Ovary (tissue), 9 donors: ENCODE results near the gene ABCB6. TPM values are rescaled to one million over a fixed set of nuclear protein-coding genes. Genes with fewer than 3 reads are reported as not detected.

Source experiments
- DNase-seq, 5 donors: peaks; one replicate each; pipeline ENCODE4 v3.0.0-alpha.2; 2019 to 2020
- H3K27ac ChIP-seq, 2 donors: fragments of 200-600 bp; one replicate each; pipeline versions ENCODE4 v1.5.1 to v1.8.0; 2019 to 2022
- H3K27me3 ChIP-seq: fragments of 200-600 bp; one replicate; pipeline ENCODE4 v1.8.0; 2022
- H3K36me3 ChIP-seq: fragments of 200-600 bp; sonication (generic); one replicate; pipeline ENCODE4 v1.5.1; 2019
- H3K4me1 ChIP-seq: one replicate; pipeline ENCODE4 v1.8.1; 2013; ENCODE audit warnings: mild to moderate bottlenecking, moderate library complexity; ENCODE audit not compliant: insufficient read depth
- H3K4me3 ChIP-seq: fragments of 200-600 bp; sonication (generic); one replicate; pipeline ENCODE4 v1.5.1; 2017
- H3K9me3 ChIP-seq, 2 donors: fragments of 200-600 bp in 1 of 2; sonication (generic) in 1 of 2; one replicate each; pipeline versions ENCODE4 v1.5.1 to v1.8.1; 2013 to 2019; ENCODE audit warnings: mild to moderate bottlenecking in 1 of 2, moderate library complexity in 1 of 2
- CTCF ChIP-seq, 3 donors: fragments of 450-650 bp in 2 of 3; fragments of 200-600 bp in 1 of 3; IDR thresholded peaks; one replicate each; pipeline versions ENCODE4 v1.5.1 to v1.8.0; 2016 to 2022; ENCODE audit warnings: antibody characterized with exemption in 3 of 3, mild to moderate bottlenecking in 1 of 3
- EP300 ChIP-seq: sonication (generic); formaldehyde crosslinking; IDR thresholded peaks from one replicate; pipeline ENCODE4 v1.6.1; 2017; ENCODE audit warnings: antibody characterized with exemption
- POLR2A ChIP-seq: fragments of 450-650 bp; IDR thresholded peaks from one replicate; pipeline ENCODE4 v1.6.1; 2017; ENCODE audit warnings: antibody characterized with exemption, mild to moderate bottlenecking, moderate library complexity
- WGBS, 3 donors: extraction: QIAGEN DNeasy Blood & Tissue Kit in 1 of 3; methylation state at CpG; one replicate each; pipeline versions ENCODE4 v1.1.5 to v1.1.7; 2013 to 2017; 5-methylcytosine and 5-hydroxymethylcytosine counted together
- intact Hi-C, 4 donors: fragments of 100-400 bp; cut with DNase I; formaldehyde crosslinking; loops; one replicate each; pipeline versions ENCODE4 v1.11.0 to v1.15.1; 2022 to 2023
- polyA plus RNA-seq, 2 donors: library from polyadenylated mRNA; stranded (reverse); fragments of 200-250 nt in 1 of 2; fragments of 350-450 nt in 1 of 2; fragmentation: Illumina TruSeq in 1 of 2; extraction: RNeasy Lipid Tissue Mini Kit (QIAGEN cat#74804) in 1 of 2; gene quantifications; one replicate each; pipeline ENCODE4 v1.2.3, GENCODE V29; 2013 to 2014
- total RNA-seq, 7 donors: library from RNA; depleted of rRNA in 2 of 7; stranded (reverse); fragments of >200 nt in 2 of 7; fragmentation: NEBNext Ultra II Directional in 3 of 7; extraction: Animal tissue kit (Norgen Biotek cat#: 25700) in 3 of 7; gene quantifications; one replicate each; pipeline versions ENCODE4 v1.1.0 to v1.2.4, GENCODE V29; 2016 to 2023
- donor health status: DM: no; HTN: no; CAD: no; lungs with moderate emphysema.
- donor health status: DM: no; HTN: no; CAD: no.
- donor health status: Bipolar disorder and iron deficiency.
- donor health status: DM: yes; HTN: yes; CAD: no.
- donor health status: DM: no; HTN: no; CAD: no.
- donor health status: DM: yes; HTN: yes; CAD: no.

ABCB6 gene
- total and polyA plus RNA-seq, 9 donors = 12.0 to 64.5 (median 35.9) TPM

DNA sequence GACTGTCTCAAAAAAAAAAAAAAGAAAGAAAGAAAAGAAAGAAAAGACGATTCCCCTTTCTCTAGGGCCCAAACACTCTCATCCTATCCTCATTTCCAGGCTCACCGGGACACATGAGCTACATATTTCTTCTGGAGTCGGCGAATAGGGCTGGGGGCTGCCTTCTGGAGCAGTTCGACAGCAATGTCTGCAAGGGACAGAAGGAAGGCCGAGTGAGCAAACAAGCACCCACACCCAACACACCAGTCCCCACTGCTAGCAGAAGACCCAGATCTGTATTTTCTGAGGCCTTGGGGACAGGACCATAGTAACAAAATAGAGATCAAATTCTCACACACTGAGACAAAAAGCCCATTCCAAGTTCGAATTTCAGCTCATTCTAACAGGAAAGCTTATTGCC is 43.3 kb downstream of the ABCB6 start:
- H3K4me1 ChIP-seq = peaks cover 11% of the 10 kb centered on the region
- no peak for DNase-seq
- no peaks in the 10 kb centered on the region for H3K9me3 ChIP-seq
- WGBS, 3 donors = 80 to 84% (median 83%) methylated on average over 7 of the region's 7 CpGs
- no peaks in the 10 kb centered on the region for H3K27me3 ChIP-seq
- intact Hi-C loops = loop anchor here in 2 of 4 donors (5.0 to 10.0 kb wide), 4 partner anchors 42 to 1161 kb away; partner anchors contain the start of genes ABCB6 (in 1 of the 2), ANKZF1 (in 1 of the 2) and ATG9A (in 1 of the 2)
- no peaks in the 10 kb centered on the region for H3K36me3 ChIP-seq
- no peak for TF ChIP-seq CTCF (IDR thresholded peaks at IDR 0.05)
- TF ChIP-seq POLR2A = no peak
- TF ChIP-seq EP300 = no peak
- no peak overlapping the region for H3K4me3 ChIP-seq
- H3K27ac ChIP-seq = peak overlapping the region in 1 of 2 donors; percentile 94

- Histone ChIP-seq H3K36me3 (no peaks in the 10 kb centered on the region), H3K27me3 (no peaks in the 10 kb centered on the region), H3K4me1 (peaks cover 11% of the 10 kb centered on the region), H3K4me3 (no peak overlapping the region), H3K27ac (no peak overlapping the region), H3K9me3 (no peaks in the 10 kb centered on the region)
- intact Hi-C loops = loop anchor here in 2 of 4 donors (5.0 to 10.0 kb wide), 4 partner anchors 42 to 1160 kb away; partner anchors contain the start of genes ABCB6 (in 1 of the 2), ANKZF1 (in 1 of the 2) and ATG9A (in 1 of the 2)
- no peak for DNase-seq
- WGBS, 3 donors = 81 to 83% (median 81%) methylated on average over 7 of the region's 7 CpGs
- TF ChIP-seq EP300 = no peak
- no peak for TF ChIP-seq CTCF (IDR thresholded peaks at IDR 0.05)
- TF ChIP-seq POLR2A = no peak
Observed at GRCh38 chr2:219174801-219175200, 44.0 kb downstream of the ABCB6 start.

- intact Hi-C loops = loop anchor here in 1 of 4 donors (10.0 kb wide), 1 partner anchor 1159 kb away; no protein-coding TSS in a partner anchor
- 84 to 88% (median 85%) methylated on average over 3 of the region's 3 CpGs for WGBS, 3 donors
Observed at GRCh38 chr2:219174146-219174545, 44.6 kb downstream of the ABCB6 start.

DNA sequence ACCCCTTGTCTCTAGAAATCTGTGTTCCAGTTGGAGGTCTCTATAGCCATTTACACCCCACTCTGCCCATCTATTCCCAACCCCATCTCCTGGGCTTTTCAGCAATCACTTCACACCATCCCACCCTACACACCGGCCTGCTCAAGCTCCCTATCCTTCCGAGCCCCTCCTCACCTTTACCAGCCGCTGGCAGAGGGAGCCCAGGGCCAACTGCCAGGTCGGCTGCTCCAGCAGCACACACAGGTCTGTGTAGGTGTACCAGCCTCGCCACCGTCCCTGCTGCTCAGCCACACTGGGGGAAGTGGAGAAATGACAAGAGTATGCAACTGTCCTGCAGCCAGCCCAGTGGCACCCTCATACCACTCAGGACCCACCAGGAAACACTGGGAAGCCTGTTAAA is 45.6 kb downstream of the ABCB6 start:
- DNase-seq = no peak
- Histone ChIP-seq H3K4me3 (no peak overlapping the region), H3K36me3 (no peaks in the 10 kb centered on the region), H3K9me3 (no peaks in the 10 kb centered on the region), H3K27ac (no peak overlapping the region), H3K4me1 (peaks cover 6% of the 10 kb centered on the region), H3K27me3 (no peaks in the 10 kb centered on the region)
- 84 to 90% (median 88%) methylated on average over 6 of the region's 6 CpGs for WGBS, 3 donors
- TF ChIP-seq POLR2A (no peak), CTCF (IDR thresholded peaks at IDR 0.05) (no peak), EP300 (no peak)
- intact Hi-C loops = loop anchor here in 1 of 4 donors (10.0 kb wide), 1 partner anchor 1158 kb away; no protein-coding TSS in a partner anchor

More at GRCh38 chr2:219174146-219174545, 44.6 kb downstream of the ABCB6 start:
- no peak for DNase-seq
- Histone ChIP-seq H3K27me3 (no peaks in the 10 kb centered on the region), H3K27ac (no peak overlapping the region), H3K4me3 (no peak overlapping the region), H3K4me1 (peaks cover 8% of the 10 kb centered on the region), H3K36me3 (no peaks in the 10 kb centered on the region), H3K9me3 (no peaks in the 10 kb centered on the region)
- TF ChIP-seq CTCF (IDR thresholded peaks at IDR 0.05) (no peak), POLR2A (no peak), EP300 (no peak)
